H1 (cell line): ENCODE results near the gene SCCPDH. TPM values are rescaled to one million over a fixed set of nuclear protein-coding genes. Genes with fewer than 3 reads are reported as not detected.

Source experiments
- CTCF ChIA-PET: fragments of 300-600 bp; sonication (Branson Sonifier 250); formaldehyde crosslinking; loops from one replicate; lab custom pipeline; 2021; ENCODE audit not compliant: partially characterized antibody; lab: Charles Lee
- POLR2A ChIA-PET: fragments of 300-600 bp; sonication (Branson Sonifier 250); formaldehyde crosslinking; loops from one replicate; lab custom pipeline; 2021; ENCODE audit warnings: inconsistent platforms; ENCODE audit not compliant: partially characterized antibody; lab: Charles Lee
- DNase-seq, 2 experiments: peaks; one replicate each; pipeline versions ENCODE4 v3.0.0 to v3.0.0-alpha.2; 2010 to 2022; ENCODE audit warnings: low spot score in 2 of 2, low read depth in 1 of 2, mixed read lengths in 1 of 2
- FAIRE-seq: peaks from 2 replicates; lab custom pipeline; 2011; peaks lifted over from hg19 to GRCh38; lab: Jason Lieb, UNC
- H2AFZ ChIP-seq: 2 replicates; pipeline ENCODE4 v1.8.1; 2012; ENCODE audit warnings: low read length, inconsistent platforms
- H2AK5ac ChIP-seq: 2 replicates; pipeline ENCODE4 v1.6.1; 2013; ENCODE audit warnings: low read depth, low read length
- H2BK120ac ChIP-seq: replicated peaks from 2 replicates; pipeline ENCODE3; 2013; ENCODE audit warnings: low read depth, low read length, inconsistent platforms
- H2BK12ac ChIP-seq: 2 replicates; pipeline ENCODE4 v1.6.1; 2013; ENCODE audit warnings: low read depth, low read length
- H2BK15ac ChIP-seq: 2 replicates; pipeline ENCODE4 v1.6.1; 2013; ENCODE audit warnings: low read length
- H2BK20ac ChIP-seq: 2 replicates; pipeline ENCODE4 v1.6.1; 2013; ENCODE audit warnings: low read length
- H2BK5ac ChIP-seq: 2 replicates; pipeline ENCODE4 v1.6.1; 2013; ENCODE audit warnings: low read depth, low read length
- H3K14ac ChIP-seq: 2 replicates; pipeline ENCODE4 v1.6.1; 2013; ENCODE audit warnings: inconsistent platforms; ENCODE audit not compliant: insufficient read length
- H3K18ac ChIP-seq: 2 replicates; pipeline ENCODE4 v1.6.1; 2013; ENCODE audit warnings: low read length; ENCODE audit errors: extremely low read depth
- H3K23ac ChIP-seq: 2 replicates; pipeline ENCODE4 v1.6.1; 2013; ENCODE audit warnings: inconsistent platforms; ENCODE audit not compliant: insufficient read length
- H3K23me2 ChIP-seq: 2 replicates; pipeline ENCODE4 v1.6.1; 2013; ENCODE audit warnings: low read depth, low read length
- H3K27ac ChIP-seq: 2 replicates; pipeline ENCODE4 v1.6.1; 2011; ENCODE audit warnings: low read depth, low read length, inconsistent platforms
- H3K27me3 ChIP-seq, 4 experiments: replicated peaks in 1 of 4; 1 replicate in 1 of 4; 2 replicates in 3 of 4; pipeline versions ENCODE4 v1.6.1 to v1.8.1; 2011 to 2013; ENCODE audit warnings: low read length in 3 of 4, mild to moderate bottlenecking in 3 of 4, inconsistent platforms in 2 of 4, mixed read lengths in 2 of 4, moderate library complexity in 1 of 4; ENCODE audit not compliant: control insufficient read depth in 3 of 4, insufficient read depth in 3 of 4; ENCODE audit errors: extremely low read depth in 1 of 4
- H3K36me3 ChIP-seq, 4 experiments: 2 replicates each; pipeline versions ENCODE4 v1.6.1 to v1.8.1; 2011 to 2013; ENCODE audit warnings: mild to moderate bottlenecking in 4 of 4, low read length in 3 of 4, moderate library complexity in 2 of 4, control low read depth in 1 of 4, inconsistent platforms in 1 of 4; ENCODE audit not compliant: insufficient read depth in 4 of 4, control insufficient read depth in 2 of 4
- H3K4ac ChIP-seq: replicated peaks from 2 replicates; pipeline ENCODE3; 2013; ENCODE audit warnings: low read length, low read depth, mixed read lengths, inconsistent platforms; ENCODE audit not compliant: insufficient read length
- H3K4me1 ChIP-seq, 4 experiments: replicated peaks in 1 of 4; 1 replicate in 1 of 4; 2 replicates in 3 of 4; pipeline versions ENCODE4 v1.6.1 to v1.8.1; 2011 to 2013; ENCODE audit warnings: low read length in 3 of 4, inconsistent platforms in 2 of 4, mixed read lengths in 1 of 4; ENCODE audit not compliant: insufficient read depth in 4 of 4, control insufficient read depth in 3 of 4
- H3K4me2 ChIP-seq, 2 experiments: 2 replicates each; pipeline versions ENCODE4 v1.6.1 to v1.8.1; 2011 to 2013; ENCODE audit warnings: low read depth in 2 of 2, low read length in 2 of 2, control low read depth in 1 of 2, inconsistent platforms in 1 of 2, mild to moderate bottlenecking in 1 of 2; ENCODE audit not compliant: insufficient read depth in 1 of 2
- H3K4me3 ChIP-seq, 4 experiments: fragments of 200-600, 300-600 bp in 1 of 4; sonication (generic), shearing (Covaris generic), sonication (Bioruptor Twin) in 1 of 4; 2 replicates each; pipeline versions ENCODE4 v1.5.1 to v1.8.1; 2011 to 2016; ENCODE audit warnings: low read length in 4 of 4, low read depth in 3 of 4, control low read depth in 2 of 4, inconsistent platforms in 2 of 4, mild to moderate bottlenecking in 2 of 4, mixed read lengths in 1 of 4, moderate library complexity in 1 of 4; ENCODE audit not compliant: insufficient read depth in 2 of 4; ENCODE audit errors: extremely low read depth in 1 of 4
- H3K56ac ChIP-seq: replicated peaks from 2 replicates; pipeline ENCODE3; 2013; ENCODE audit warnings: low read depth, mild to moderate bottlenecking, mixed read lengths, low read length, inconsistent platforms; ENCODE audit not compliant: insufficient read length
- H3K79me1 ChIP-seq: 2 replicates; pipeline ENCODE4 v1.6.1; 2013; ENCODE audit warnings: low read depth, low read length, control low read depth
- H3K79me2 ChIP-seq, 2 experiments: 2 replicates each; pipeline versions ENCODE4 v1.6.1 to v1.8.1; 2012 to 2013; ENCODE audit warnings: low read length in 2 of 2, mild to moderate bottlenecking in 2 of 2, inconsistent platforms in 1 of 2; ENCODE audit not compliant: insufficient read depth in 2 of 2, control insufficient read depth in 1 of 2
- H3K9ac ChIP-seq, 4 experiments: replicated peaks in 1 of 4; 1 replicate in 1 of 4; 2 replicates in 3 of 4; pipeline versions ENCODE4 v1.6.1 to v1.8.1; 2011 to 2013; ENCODE audit warnings: low read depth in 3 of 4, low read length in 3 of 4, control low read depth in 2 of 4, mild to moderate bottlenecking in 2 of 4, moderate library complexity in 2 of 4, inconsistent platforms in 1 of 4; ENCODE audit errors: extremely low read depth in 1 of 4
- H3K9me3 ChIP-seq, 2 experiments: 2 replicates each; pipeline versions ENCODE4 v1.6.1 to v1.8.1; 2012 to 2013; ENCODE audit warnings: mild to moderate bottlenecking in 2 of 2, moderate library complexity in 2 of 2, control low read depth in 1 of 2, inconsistent platforms in 1 of 2, low read depth in 1 of 2, low read length in 1 of 2, mixed read lengths in 1 of 2; ENCODE audit not compliant: insufficient read depth in 2 of 2
- H4K20me1 ChIP-seq, 2 experiments: replicated peaks in 1 of 2; 2 replicates each; pipeline versions ENCODE3 to v1.8.1; 2011 to 2013; ENCODE audit warnings: inconsistent platforms in 2 of 2, low read length in 2 of 2, mild to moderate bottlenecking in 1 of 2; ENCODE audit not compliant: insufficient read depth in 2 of 2, control insufficient read depth in 1 of 2
- H4K5ac ChIP-seq: 2 replicates; pipeline ENCODE4 v1.6.1; 2013; ENCODE audit warnings: low read length, low read depth, mixed read lengths, inconsistent platforms; ENCODE audit not compliant: insufficient read length
- H4K8ac ChIP-seq: 2 replicates; pipeline ENCODE4 v1.8.0; 2013; ENCODE audit warnings: mild to moderate bottlenecking, moderate library complexity, low read length, inconsistent platforms; ENCODE audit not compliant: insufficient read depth; ENCODE audit errors: extremely low read depth
- H4K91ac ChIP-seq: replicated peaks from 2 replicates; pipeline ENCODE3; 2013; ENCODE audit warnings: low read length, mixed read lengths, inconsistent platforms; ENCODE audit not compliant: insufficient read length
- CHD2 ChIP-seq: IDR thresholded peaks from 2 replicates; pipeline ENCODE4 v1.6.1; 2012; ENCODE audit warnings: low read length, improper control_type of control experiment
- CTCF ChIP-seq, 3 experiments: IDR thresholded peaks; 1 replicate in 2 of 3; 2 replicates in 1 of 3; pipeline versions ENCODE4 v1.5.1 to v1.6.1; 2011; ENCODE audit warnings: low read length in 3 of 3, mild to moderate bottlenecking in 3 of 3, inconsistent platforms in 2 of 3, low read depth in 1 of 3, moderate library complexity in 1 of 3; ENCODE audit not compliant: insufficient read depth in 1 of 3; ENCODE audit errors: control extremely low read depth in 1 of 3
- E2F6 ChIP-seq: IDR thresholded peaks from 2 replicates; pipeline ENCODE4 v1.6.1; 2012; ENCODE audit warnings: inconsistent platforms
- EGR1 ChIP-seq: IDR thresholded peaks from 2 replicates; pipeline ENCODE4 v1.6.1; 2011; ENCODE audit warnings: low read depth, low read length, borderline replicate concordance
- EP300 ChIP-seq, 2 experiments: IDR thresholded peaks; 1 replicate in 1 of 2; 2 replicates in 1 of 2; pipeline ENCODE4 v1.6.1; 2011 to 2012; ENCODE audit warnings: low read depth in 2 of 2, low read length in 2 of 2, mild to moderate bottlenecking in 2 of 2, borderline replicate concordance in 1 of 2, inconsistent platforms in 1 of 2, moderate library complexity in 1 of 2
- NANOG ChIP-seq: IDR thresholded peaks from 2 replicates; pipeline ENCODE4 v1.6.1; 2011; ENCODE audit warnings: low read length, low read depth, mild to moderate bottlenecking, inconsistent platforms; ENCODE audit not compliant: insufficient read depth, poor library complexity, severe bottlenecking
- RBBP5 ChIP-seq: IDR thresholded peaks from 2 replicates; pipeline ENCODE4 v1.7.1; 2012; ENCODE audit warnings: low read depth, mild to moderate bottlenecking, inconsistent platforms, low read length, moderate library complexity, borderline replicate concordance
- RXRA ChIP-seq: IDR thresholded peaks from 2 replicates; pipeline ENCODE4 v1.6.1; 2011; ENCODE audit warnings: low read depth, mild to moderate bottlenecking, low read length, moderate library complexity; ENCODE audit not compliant: insufficient read depth
- SP2 ChIP-seq: IDR thresholded peaks from 2 replicates; pipeline ENCODE4 v1.6.1; 2012; ENCODE audit warnings: mild to moderate bottlenecking, low read length, inconsistent platforms
- YY1 ChIP-seq: IDR thresholded peaks from 2 replicates; pipeline ENCODE4 v1.6.1; 2011; ENCODE audit warnings: low read depth, mild to moderate bottlenecking, low read length
- WGBS, 2 experiments: shearing (Covaris generic) in 1 of 2; methylation state at CpG; one replicate each; pipeline versions ENCODE4 v1.1.6 to v1.1.7; 2013 to 2015; ENCODE audit warnings: low lambda C conversion rate in 2 of 2, mixed read lengths in 2 of 2, inconsistent platforms in 1 of 2, low coverage in 1 of 2, missing lambda C conversion rate in 1 of 2; ENCODE audit not compliant: insufficient replicate concordance in 2 of 2, insufficient coverage in 1 of 2, insufficient read length in 1 of 2; ENCODE audit errors: extremely low coverage in 1 of 2, missing lambda C conversion rate in 1 of 2; 5-methylcytosine and 5-hydroxymethylcytosine counted together
- polyA plus RNA-seq, 7 experiments: library from polyadenylated mRNA; depleted of rRNA in 3 of 7; stranded (reverse) in 5 of 7; unstranded in 2 of 7; fragments of >200 nt in 5 of 7; fragments of 200-250 nt in 2 of 7; gene quantifications; 1 replicate in 5 of 7; 2 replicates in 1 of 7; 4 replicates in 1 of 7; pipeline versions ENCODE4 v1.2.1 to v1.2.3, GENCODE V29; 2011 to 2013; ENCODE audit warnings: missing spikeins in 2 of 7, mixed read lengths in 2 of 7
- total RNA-seq: library from RNA; stranded (reverse); fragmentation: NEBNext Ultra II Directional; extraction: Animal tissue kit (Norgen Biotek cat#: 25700); gene quantifications from 2 replicates; pipeline ENCODE4 v1.2.1, GENCODE V29; 2021

Gene SCCPDH
- total and polyA plus RNA-seq, 2 of the 8 experiments (the other 6 are each of a cell fraction or from before 2014, with no cell fraction given), result 9.5 to 17.0 TPM

- Histone ChIP-seq H3K36me3 (no peaks in the 10 kb centered on the region), H2BK20ac (no peak overlapping the region), H3K4me3 (no peak overlapping the region), H3K23me2 (0 out of 2 replicates have a peak, but pooled peaks cover 2% of the 10 kb centered on the region), H3K4me1 (peaks cover 5 to 42% (median 34%) of the 10 kb centered on the region in 4 experiments), H2BK12ac (no peak overlapping the region), H3K4ac (no peak overlapping the region), H3K4me2 (no peak overlapping the region), H3K18ac (no peak overlapping the region), H3K27me3 (no peaks in the 10 kb centered on the region; a peak in 1 of 7 replicates), H3K9ac (no peak overlapping the region), H4K5ac (no peak overlapping the region), H2BK5ac (no peak overlapping the region), H3K79me1 (no peaks in the 10 kb centered on the region), H3K27ac (no peak overlapping the region), H2AK5ac (no peak overlapping the region), H3K14ac (no peak overlapping the region), H3K23ac (no peak overlapping the region), H4K20me1 (no peaks in the 10 kb centered on the region), H2BK120ac (no peak overlapping the region), H3K79me2 (no peaks in the 10 kb centered on the region), H3K56ac (no peak overlapping the region), H2BK15ac (no peak overlapping the region), H4K8ac (no peak overlapping the region; the same call in 1 of the 2 replicates), H4K91ac (no peak overlapping the region), H2AFZ (no peak overlapping the region), H3K9me3 (no peaks in the 10 kb centered on the region)
- no peak for FAIRE-seq
- CTCF ChIA-PET, result no interaction called here
- TF ChIP-seq RBBP5 (no peak), SP2 (no peak), E2F6 (no peak), NANOG (no peak), CHD2 (no peak), RXRA (no peak), EP300 (IDR thresholded peaks at IDR 0.05; ENCODE audit: borderline replicate concordance in 1 of 2, low read depth in 2 of 2, low read length in 2 of 2) (no peak), EGR1 (no peak), YY1 (no peak), CTCF (IDR thresholded peaks at IDR 0.05; ENCODE audit: control extremely low read depth in 1 of 3, insufficient read depth in 1 of 3, low read depth in 1 of 3, low read length in 3 of 3) (no peak)
- DNase-seq, result no peak
- WGBS, 2 experiments, result 98% methylated on average over 8 of the region's 25 CpGs; no CpG with 5 or more reads in 1 of the 2 experiments
- POLR2A ChIA-PET, result interaction anchor here (0.6 to 1.6 kb wide), 2 partner anchors 11 to 137 kb away, joined by 4 to 6 read pairs; no protein-coding TSS in a partner anchor
Measured at GRCh38 chr1:246792603-246793002, 68.4 kb downstream of the SCCPDH start.
